Pancreas (tissue), 10 donors: ENCODE measurements around the gene SP5. TPM values are rescaled to one million over a fixed set of nuclear protein-coding genes. Genes with fewer than 3 reads are reported as not detected.
"Not testable (repeated sequence)": the region's sequence is repeated elsewhere in the genome, so short reads cannot be mapped to it uniquely, and the experiment has no call there.

Experiments used
- ATAC-seq, 4 donors: fragments of 200-7000 bp; cut with Tn5 transposase; one replicate each; pipeline versions ENCODE4 v1.8.0 to v1.9.1; 2020; ENCODE audit warnings: mild to moderate bottlenecking in 4 of 4, moderate library complexity in 4 of 4
- DNase-seq, 6 donors: peaks; one replicate each; pipeline ENCODE4 v3.0.0-alpha.2; 2020
- FAIRE-seq: peaks from 2 replicates; lab custom pipeline; 2012; peaks lifted over from hg19 to GRCh38; lab: Jason Lieb, UNC
- H3K27ac ChIP-seq, 4 donors: fragments of 200-600 bp; sonication (generic); 1 replicate in 3 of 4; 2 replicates in 1 of 4; pipeline versions ENCODE4 v1.5.0 to v1.8.0; 2020
- H3K27me3 ChIP-seq, 4 donors: fragments of 200-600 bp; one replicate each; pipeline ENCODE4 v1.8.0; 2021
- H3K36me3 ChIP-seq, 3 donors: fragments of 200-600 bp; sonication (generic) in 1 of 3; one replicate each; pipeline versions ENCODE4 v1.5.0 to v1.8.0; 2020 to 2021
- H3K4me1 ChIP-seq, 3 donors: fragments of 200-600 bp; one replicate each; pipeline ENCODE4 v1.8.0; 2021
- H3K4me3 ChIP-seq, 4 donors: fragments of 200-600 bp; sonication (generic) in 2 of 4; one replicate each; pipeline versions ENCODE4 v1.5.0 to v1.8.0; 2020 to 2021
- H3K9me3 ChIP-seq, 4 donors: fragments of 200-600 bp; one replicate each; pipeline ENCODE4 v1.8.0; 2021
- WGBS, 2 donors: extraction: QIAGEN DNeasy Blood & Tissue Kit; methylation state at CpG; one replicate each; pipeline ENCODE4 v1.1.7; 2013; 5-methylcytosine and 5-hydroxymethylcytosine counted together
- intact Hi-C, 3 donors: fragments of 100-400 bp; cut with DNase I; formaldehyde crosslinking; loops; one replicate each; pipeline versions ENCODE4 v1.11.1 to v1.14.2; 2022
- polyA plus RNA-seq, 2 donors: library from polyadenylated mRNA; stranded (reverse); fragments of 200-250 nt; gene quantifications; one replicate each; pipeline ENCODE4 v1.2.3, GENCODE V29; 2013
- total RNA-seq, 6 donors: library from RNA; stranded (reverse); fragmentation: NEBNext Ultra II Directional in 4 of 6; extraction: Animal tissue kit (Norgen Biotek cat#: 25700) in 4 of 6; gene quantifications; one replicate each; pipeline versions ENCODE4 v1.2.1 to v1.2.4, GENCODE V29; 2021 to 2023
- TF ChIP-seq, protein P1 (sequence below), 4 donors: fragments of 200-600 bp; sonication (generic) in 3 of 4; IDR thresholded peaks; one replicate each; pipeline versions ENCODE4 v1.5.0 to v1.8.0; 2021; ENCODE audit warnings: antibody characterized with exemption in 4 of 4
- donor health status: healthy with polysubstance abuse.
- donor health status: DM: no; HTN: no; CAD: no; lungs with moderate emphysema.
- donor health status: DM: no; HTN: no; CAD: no.
- donor health status: control.
- donor health status: control.
- donor health status: Bipolar disorder and iron deficiency.
- donor health status: DM: yes; HTN: yes; CAD: no.
- donor health status: DM: no; HTN: no; CAD: no.
- donor health status: DM: no; HTN: no; CAD: no.
- donor health status: DM: yes; HTN: yes; CAD: no.

Gene SP5
- total and polyA plus RNA-seq, 8 donors, result 0.08 to 2.1 (median 0.28) TPM; not detected in 1

DNA sequence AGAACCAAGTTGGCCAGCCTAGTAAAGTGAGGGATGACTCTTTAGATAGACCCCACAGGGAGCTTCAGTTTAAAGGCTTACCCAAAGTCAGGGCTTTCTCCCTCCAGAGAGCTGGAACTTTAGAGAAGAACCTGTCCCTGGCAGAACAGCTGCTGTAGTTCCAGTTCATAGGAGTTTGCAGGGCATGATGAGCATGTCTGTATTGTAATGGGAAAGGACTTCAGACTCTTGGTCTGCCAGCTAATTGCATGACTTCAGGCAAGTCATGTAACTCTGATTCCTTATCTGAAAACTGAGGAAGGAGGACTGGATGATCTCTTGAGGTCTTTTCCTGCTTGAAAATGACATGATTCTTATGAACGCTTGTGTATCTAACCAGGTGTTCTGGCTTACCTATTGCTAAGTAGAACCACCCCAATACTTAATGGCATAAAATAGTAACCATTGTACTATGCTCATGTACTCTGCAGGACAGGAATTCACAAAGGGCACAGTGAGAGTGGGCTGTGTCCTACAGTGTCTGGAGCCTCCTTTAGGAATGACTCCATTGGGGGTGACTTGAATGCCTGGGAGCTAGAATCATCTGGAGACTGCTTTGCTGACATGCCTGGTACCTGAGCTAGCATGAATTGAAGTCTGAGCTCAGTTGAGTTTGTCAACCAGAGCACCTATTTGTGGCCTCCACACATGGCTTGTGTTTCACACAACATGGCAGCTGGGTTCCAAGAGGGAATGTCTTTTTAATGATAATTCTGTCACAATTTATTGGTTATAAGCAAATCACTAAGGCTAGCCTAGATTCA lies 18.9 kb downstream of the SP5 start:
- intact Hi-C loops, result no loop called here
- FAIRE-seq (no peak), DNase-seq (no peak), ATAC-seq (no peak)
- no peaks in the 10 kb centered on the region for H3K9me3 ChIP-seq
- H3K27me3 ChIP-seq, result no peaks in the 10 kb centered on the region
- H3K4me3 ChIP-seq, result no peak overlapping the region
- TF ChIP-seq, protein P1, sequence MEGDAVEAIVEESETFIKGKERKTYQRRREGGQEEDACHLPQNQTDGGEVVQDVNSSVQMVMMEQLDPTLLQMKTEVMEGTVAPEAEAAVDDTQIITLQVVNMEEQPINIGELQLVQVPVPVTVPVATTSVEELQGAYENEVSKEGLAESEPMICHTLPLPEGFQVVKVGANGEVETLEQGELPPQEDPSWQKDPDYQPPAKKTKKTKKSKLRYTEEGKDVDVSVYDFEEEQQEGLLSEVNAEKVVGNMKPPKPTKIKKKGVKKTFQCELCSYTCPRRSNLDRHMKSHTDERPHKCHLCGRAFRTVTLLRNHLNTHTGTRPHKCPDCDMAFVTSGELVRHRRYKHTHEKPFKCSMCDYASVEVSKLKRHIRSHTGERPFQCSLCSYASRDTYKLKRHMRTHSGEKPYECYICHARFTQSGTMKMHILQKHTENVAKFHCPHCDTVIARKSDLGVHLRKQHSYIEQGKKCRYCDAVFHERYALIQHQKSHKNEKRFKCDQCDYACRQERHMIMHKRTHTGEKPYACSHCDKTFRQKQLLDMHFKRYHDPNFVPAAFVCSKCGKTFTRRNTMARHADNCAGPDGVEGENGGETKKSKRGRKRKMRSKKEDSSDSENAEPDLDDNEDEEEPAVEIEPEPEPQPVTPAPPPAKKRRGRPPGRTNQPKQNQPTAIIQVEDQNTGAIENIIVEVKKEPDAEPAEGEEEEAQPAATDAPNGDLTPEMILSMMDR (IDR thresholded peaks at IDR 0.05), result no peak
- no peak overlapping the region for H3K27ac ChIP-seq
- 0 to 50% methylated on average over 1 of the region's 1 CpG for WGBS, 2 donors
- H3K4me1 ChIP-seq, result no peaks in the 10 kb centered on the region
- no peaks in the 10 kb centered on the region for H3K36me3 ChIP-seq

DNA sequence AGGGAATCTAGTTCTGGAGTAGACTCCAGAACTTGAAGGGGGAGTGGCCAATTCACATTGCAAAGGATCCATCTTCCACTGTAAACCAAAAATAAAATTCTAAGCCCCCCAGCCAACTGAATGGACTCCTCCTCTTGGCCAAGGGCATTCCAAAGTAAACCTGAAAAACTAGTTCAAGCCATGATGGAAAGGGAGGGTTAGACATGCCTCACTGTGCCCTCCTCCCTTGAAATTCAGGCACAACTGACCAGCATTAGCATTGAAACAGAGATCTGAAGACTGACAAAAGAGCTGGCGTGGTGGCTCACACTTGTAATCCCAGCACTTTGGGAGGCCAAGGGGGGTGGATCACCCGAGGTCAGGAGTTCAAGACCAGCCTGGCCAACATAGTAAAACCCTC lies 19.5 kb downstream of the SP5 start:
- WGBS, 2 donors, result 82 to 89% methylated on average over 2 of the region's 2 CpGs
- ATAC-seq, DNase-seq, H3K4me3 ChIP-seq, FAIRE-seq, H3K27ac ChIP-seq, H3K9me3 ChIP-seq, H3K4me1 ChIP-seq, H3K36me3 ChIP-seq, H3K27me3 ChIP-seq, intact Hi-C loops: not testable (repeated sequence)

DNA sequence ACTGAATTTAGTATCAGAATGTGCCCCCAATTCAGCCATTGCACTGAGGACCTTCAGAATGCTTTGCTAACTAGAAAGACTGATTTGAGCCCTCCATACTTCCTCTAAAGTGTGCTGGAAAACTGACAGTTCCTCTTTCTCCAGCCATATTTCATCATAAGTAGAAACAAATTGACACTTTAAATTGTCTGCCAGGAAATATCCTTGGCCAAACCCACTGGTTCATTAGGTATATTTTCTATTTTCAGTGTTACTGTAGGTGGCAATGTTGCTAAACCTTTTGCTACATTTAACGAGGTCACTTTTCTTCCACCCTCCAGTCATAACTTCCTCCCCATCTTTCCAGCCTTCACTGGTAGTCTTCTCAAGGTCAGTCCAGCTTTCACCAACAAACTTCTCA lies 21.5 kb downstream of the SP5 start:
- no peak for FAIRE-seq
- TF ChIP-seq, protein P1 (IDR thresholded peaks at IDR 0.05), result no peak
- intact Hi-C loops, result no loop called here
- H3K4me3 ChIP-seq, result no peak overlapping the region
- no peaks in the 10 kb centered on the region for H3K36me3 ChIP-seq
- no peak overlapping the region for H3K27ac ChIP-seq
- no peak for DNase-seq
- no peaks in the 10 kb centered on the region for H3K27me3 ChIP-seq
- no peaks in the 10 kb centered on the region for H3K9me3 ChIP-seq
- 28 to 36% methylated on average over 1 of the region's 1 CpG for WGBS, 2 donors
- ATAC-seq, result no peak
- H3K4me1 ChIP-seq, result no peaks in the 10 kb centered on the region

DNA sequence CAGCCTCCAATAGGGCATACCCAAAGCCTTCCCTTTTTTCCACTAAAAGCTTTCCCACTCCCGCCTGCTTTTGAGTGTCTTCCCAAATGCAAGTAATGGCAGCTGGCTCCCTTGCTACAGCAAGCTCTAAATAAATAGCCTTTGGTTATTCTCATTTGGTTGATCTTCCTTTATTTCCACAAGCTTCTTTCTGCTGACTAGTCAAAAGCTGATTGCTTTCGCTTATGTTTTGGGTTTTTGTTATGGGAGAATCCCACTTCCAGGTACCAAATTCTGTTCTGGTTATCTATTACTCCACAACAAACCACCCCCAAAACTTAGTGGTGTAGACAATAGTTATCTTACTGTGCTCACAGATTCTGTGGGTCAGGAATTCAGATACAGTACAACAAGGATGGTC lies 22.3 kb downstream of the SP5 start:
- Histone ChIP-seq H3K27ac (no peak overlapping the region), H3K36me3 (no peaks in the 10 kb centered on the region), H3K9me3 (no peaks in the 10 kb centered on the region), H3K27me3 (no peaks in the 10 kb centered on the region), H3K4me3 (no peak overlapping the region), H3K4me1 (no peaks in the 10 kb centered on the region)
- WGBS, 2 donors, result 92 to 96% methylated on average over 2 of the region's 2 CpGs
- TF ChIP-seq, protein P1 (IDR thresholded peaks at IDR 0.05), result no peak
- intact Hi-C loops, result no loop called here
- DNase-seq (no peak), ATAC-seq (no peak), FAIRE-seq (no peak)

DNA sequence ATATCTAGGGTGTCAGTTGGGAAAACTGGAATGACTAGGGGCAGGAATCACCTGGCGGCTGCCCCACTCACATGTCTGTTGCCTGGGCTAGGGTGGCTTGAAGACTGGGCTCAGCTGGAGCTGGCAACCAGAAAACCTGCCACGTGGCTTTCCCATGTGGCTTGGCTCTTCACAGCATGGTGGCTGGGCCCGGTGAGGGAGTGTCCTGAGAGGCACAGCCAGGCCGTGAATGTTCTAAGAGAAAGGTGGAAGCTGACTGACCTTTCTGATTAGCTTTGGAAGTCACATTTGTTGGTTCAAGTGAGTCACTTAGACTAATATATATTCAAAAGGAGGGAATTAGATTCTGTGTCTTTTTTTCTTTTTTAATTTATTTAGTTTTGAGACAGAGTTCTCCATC lies 22.7 kb downstream of the SP5 start:
- FAIRE-seq, result no peak
- Histone ChIP-seq H3K9me3 (no peaks in the 10 kb centered on the region), H3K36me3 (no peaks in the 10 kb centered on the region), H3K4me3 (no peak overlapping the region), H3K27ac (no peak overlapping the region), H3K4me1 (no peaks in the 10 kb centered on the region), H3K27me3 (no peaks in the 10 kb centered on the region)
- intact Hi-C loops, result no loop called here
- no peak for DNase-seq
- 92% methylated on average over 4 of the region's 4 CpGs for WGBS, 2 donors
- ATAC-seq, result peak in 1 of 4 donors; percentile 18
- TF ChIP-seq, protein P1 (IDR thresholded peaks at IDR 0.05), result no peak
